ENCODE data around the gene VRK1.

DNA sequence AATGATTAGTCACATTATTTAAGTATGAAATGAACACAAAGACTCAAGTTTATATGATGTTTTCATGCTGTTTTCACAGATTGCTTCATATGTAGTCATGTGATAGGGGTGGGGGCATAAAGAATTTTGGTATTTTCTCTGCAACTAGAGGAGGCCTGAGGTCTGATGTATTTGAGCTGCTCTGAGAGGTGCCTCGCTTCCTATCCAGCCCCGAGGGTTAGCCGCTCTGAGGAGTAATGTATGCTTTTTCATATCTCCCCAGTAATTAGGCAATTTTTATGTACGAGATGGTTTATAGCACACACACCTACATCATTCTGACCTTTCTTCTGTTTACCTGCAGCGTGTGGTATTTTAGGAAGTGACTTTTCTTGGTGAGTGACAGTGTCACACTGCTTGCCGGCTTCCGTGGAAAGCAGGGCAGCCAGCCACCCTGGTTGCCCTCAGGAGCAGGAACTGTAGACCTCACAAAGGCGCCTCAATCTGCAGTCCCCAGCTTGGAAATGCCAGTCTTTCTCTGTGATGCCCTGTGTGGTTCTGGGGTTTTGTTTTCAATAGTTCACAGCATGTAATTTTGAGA lies 106.4 kb downstream of the VRK1 start:
- TF ChIP-seq, protein P1, sequence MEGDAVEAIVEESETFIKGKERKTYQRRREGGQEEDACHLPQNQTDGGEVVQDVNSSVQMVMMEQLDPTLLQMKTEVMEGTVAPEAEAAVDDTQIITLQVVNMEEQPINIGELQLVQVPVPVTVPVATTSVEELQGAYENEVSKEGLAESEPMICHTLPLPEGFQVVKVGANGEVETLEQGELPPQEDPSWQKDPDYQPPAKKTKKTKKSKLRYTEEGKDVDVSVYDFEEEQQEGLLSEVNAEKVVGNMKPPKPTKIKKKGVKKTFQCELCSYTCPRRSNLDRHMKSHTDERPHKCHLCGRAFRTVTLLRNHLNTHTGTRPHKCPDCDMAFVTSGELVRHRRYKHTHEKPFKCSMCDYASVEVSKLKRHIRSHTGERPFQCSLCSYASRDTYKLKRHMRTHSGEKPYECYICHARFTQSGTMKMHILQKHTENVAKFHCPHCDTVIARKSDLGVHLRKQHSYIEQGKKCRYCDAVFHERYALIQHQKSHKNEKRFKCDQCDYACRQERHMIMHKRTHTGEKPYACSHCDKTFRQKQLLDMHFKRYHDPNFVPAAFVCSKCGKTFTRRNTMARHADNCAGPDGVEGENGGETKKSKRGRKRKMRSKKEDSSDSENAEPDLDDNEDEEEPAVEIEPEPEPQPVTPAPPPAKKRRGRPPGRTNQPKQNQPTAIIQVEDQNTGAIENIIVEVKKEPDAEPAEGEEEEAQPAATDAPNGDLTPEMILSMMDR (IDR thresholded peaks at IDR 0.05 in 4 of 5, conservative IDR thresholded peaks at IDR 0.05 in 1 of 5), result no peak
- no peak for TF ChIP-seq POLR2A (IDR thresholded peaks at IDR 0.05)
